Rectal smooth muscle tissue (tissue), 1 donor: ENCODE results near the gene CEP131.
A peak's percentile ranks its signal among the peaks of the same experiment; 100 is the strongest.

ENCODE experiments used
- H3K27ac ChIP-seq: one replicate; pipeline ENCODE4 v1.7.0; 2013; ENCODE audit warnings: low read depth, low read length, inconsistent platforms
- H3K27me3 ChIP-seq: one replicate; pipeline ENCODE4 v1.7.0; 2013; ENCODE audit warnings: low read length; ENCODE audit not compliant: control insufficient read depth, insufficient read depth
- H3K36me3 ChIP-seq: one replicate; pipeline ENCODE4 v1.7.0; 2013; ENCODE audit warnings: low read length; ENCODE audit not compliant: control insufficient read depth, insufficient read depth
- H3K4me1 ChIP-seq: one replicate; pipeline ENCODE4 v1.7.0; 2013; ENCODE audit warnings: low read length; ENCODE audit not compliant: control insufficient read depth, insufficient read depth
- H3K4me3 ChIP-seq: one replicate; pipeline ENCODE4 v1.7.0; 2013; ENCODE audit warnings: low read length
- H3K9ac ChIP-seq: one replicate; pipeline ENCODE4 v1.7.0; 2013; ENCODE audit warnings: low read length

The CEP131 gene

DNA sequence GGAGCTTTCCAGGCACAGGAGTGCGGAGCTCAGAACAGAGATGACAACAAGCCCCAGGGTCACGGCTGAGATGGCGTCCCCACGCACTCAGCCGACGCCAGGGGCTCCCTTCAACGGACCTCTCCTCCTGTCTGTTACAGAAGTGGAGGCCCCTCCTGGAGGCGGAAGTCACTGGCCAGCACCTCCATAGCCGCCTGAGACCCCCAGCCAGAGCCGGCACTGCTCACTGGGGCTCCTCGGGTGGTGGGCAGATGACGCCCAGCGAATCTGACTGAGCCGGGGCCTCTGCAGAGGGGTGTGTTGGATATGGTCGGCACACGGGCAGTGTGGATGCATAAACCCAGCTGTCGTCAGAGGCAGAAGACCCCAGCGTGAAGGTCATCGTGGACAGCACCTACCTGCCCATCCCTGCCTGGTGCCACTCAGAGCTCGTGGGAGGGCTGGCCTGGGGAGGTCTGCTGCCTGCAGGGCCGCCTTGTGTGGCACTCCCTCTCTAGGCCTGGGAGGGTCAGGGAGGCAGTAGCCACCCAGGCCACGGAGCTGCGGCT, 36.4 kb upstream of the CEP131 start:
- peaks cover 19% of the 10 kb centered on the region for H3K36me3 ChIP-seq
- H3K4me1 ChIP-seq: no peaks in the 10 kb centered on the region
- no peaks in the 10 kb centered on the region for H3K27me3 ChIP-seq
- no peak overlapping the region for H3K9ac ChIP-seq
- no peak overlapping the region for H3K4me3 ChIP-seq
- no peak overlapping the region for H3K27ac ChIP-seq

DNA sequence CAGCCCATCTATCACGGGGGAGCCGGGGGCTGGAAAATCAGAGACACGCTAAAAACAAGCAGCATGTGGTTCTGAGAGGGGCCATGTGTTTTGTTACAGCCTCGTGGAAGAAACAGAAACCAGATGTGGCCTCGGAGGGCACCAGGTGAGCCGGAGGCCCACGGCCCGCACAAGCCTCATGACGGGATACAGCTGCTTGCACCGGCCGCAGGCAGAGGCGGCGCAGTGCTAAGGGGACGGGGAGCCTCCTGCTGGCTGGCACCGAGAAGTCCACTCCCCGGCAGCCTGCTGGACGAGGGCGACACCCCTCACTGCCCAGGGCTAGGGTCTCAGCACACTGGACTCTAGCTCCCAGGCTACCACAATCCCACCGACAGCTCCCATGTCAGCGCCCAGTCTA, 35.5 kb upstream of the CEP131 start:
- Histone ChIP-seq H3K36me3 (peaks cover 18% of the 10 kb centered on the region), H3K27ac (no peak overlapping the region), H3K4me3 (no peak overlapping the region), H3K4me1 (no peaks in the 10 kb centered on the region), H3K9ac (no peak overlapping the region), H3K27me3 (no peaks in the 10 kb centered on the region)

DNA sequence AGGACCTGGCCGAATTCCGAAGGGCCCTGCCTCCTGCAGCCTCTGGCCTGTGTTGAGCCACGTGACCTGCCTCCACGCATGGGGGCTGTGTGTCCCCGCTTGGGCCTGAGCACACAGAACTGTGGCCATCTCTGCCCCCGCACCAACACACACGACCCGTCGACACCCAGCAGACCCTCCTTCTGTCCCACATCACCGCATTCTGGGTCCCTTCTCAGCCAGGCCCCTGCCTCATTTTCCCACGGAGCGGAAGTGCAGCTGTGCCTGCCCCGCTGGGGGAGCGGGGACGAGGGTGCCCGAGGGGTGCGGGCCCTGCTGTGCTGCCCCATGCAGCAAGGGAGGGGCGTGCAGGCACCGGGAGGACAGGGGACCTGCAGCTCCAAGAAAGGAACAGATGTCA, 34.8 kb upstream of the CEP131 start:
- peaks cover 13% of the 10 kb centered on the region for H3K36me3 ChIP-seq

DNA sequence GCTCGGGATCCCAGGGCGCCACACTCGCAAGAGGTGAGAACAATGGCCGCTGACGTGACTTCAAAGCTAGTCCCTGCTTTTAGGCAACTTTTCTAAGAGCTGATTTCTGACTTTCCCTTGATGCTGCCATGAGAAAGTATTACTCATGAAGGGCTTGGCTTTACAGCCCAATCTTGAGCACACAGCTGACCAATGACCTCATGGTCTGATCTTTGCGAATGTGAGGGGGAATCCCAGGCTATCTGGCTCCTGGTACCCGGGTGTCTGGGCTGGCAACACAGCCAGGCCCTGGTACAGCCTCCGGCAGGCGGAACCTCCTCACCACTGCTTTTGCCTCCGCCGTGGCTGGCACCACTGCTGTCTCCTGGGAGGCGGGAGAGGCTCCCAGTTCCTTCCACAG, 33.9 kb upstream of the CEP131 start:
- no peak overlapping the region for H3K4me3 ChIP-seq
- H3K4me1 ChIP-seq: no peaks in the 10 kb centered on the region
- no peak overlapping the region for H3K9ac ChIP-seq
- no peaks in the 10 kb centered on the region for H3K27me3 ChIP-seq
- H3K36me3 ChIP-seq: peaks cover 9% of the 10 kb centered on the region
- no peak overlapping the region for H3K27ac ChIP-seq

More for the DNA sequence above, 34.8 kb upstream of the CEP131 start:
- H3K27ac ChIP-seq: no peak overlapping the region
- no peak overlapping the region for H3K4me3 ChIP-seq
- no peaks in the 10 kb centered on the region for H3K4me1 ChIP-seq
- H3K27me3 ChIP-seq: no peaks in the 10 kb centered on the region
- no peak overlapping the region for H3K9ac ChIP-seq

DNA sequence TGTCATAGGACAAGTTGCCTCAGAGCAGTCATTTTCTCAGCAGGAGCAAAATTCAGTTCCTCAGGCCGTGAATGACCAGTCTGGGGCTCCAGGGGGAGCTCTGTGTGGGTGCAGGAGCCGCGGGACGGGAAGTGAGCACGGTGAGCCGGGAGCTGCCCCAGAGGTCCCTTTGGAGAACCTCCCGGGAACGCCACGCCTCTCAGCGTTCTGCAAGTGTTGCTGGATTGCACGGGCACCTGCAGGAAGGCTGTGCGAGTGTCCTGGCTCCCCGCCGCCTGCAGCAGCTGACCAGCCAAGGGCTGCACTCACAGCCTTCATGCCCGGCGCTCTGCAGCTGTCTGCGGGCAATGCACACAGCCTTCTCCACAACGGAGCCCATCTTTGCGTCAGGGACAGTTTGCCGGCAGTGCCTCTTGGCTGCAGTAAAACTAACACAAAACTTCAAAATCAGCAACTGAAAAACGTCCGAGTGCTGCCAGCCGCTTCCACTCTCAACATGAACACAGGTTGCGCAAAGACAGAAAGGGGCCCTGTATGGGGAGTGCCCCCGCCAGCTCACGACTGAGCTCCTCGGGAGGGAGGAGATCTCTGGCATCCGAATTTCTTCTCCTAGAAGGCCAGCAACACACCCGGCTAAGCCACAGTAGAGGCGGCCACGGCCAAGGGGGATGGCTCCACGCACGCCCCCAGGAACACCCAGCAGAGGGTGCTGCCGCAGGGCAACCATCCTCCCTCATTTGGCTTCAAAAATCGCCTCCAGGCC, 32.4 kb upstream of the CEP131 start:
- H3K4me1 ChIP-seq: no peaks in the 10 kb centered on the region
- H3K27ac ChIP-seq: no peak overlapping the region
- no peak overlapping the region for H3K9ac ChIP-seq
- H3K4me3 ChIP-seq: peak overlapping the region; percentile 22
- no peaks in the 10 kb centered on the region for H3K27me3 ChIP-seq
- H3K36me3 ChIP-seq: peaks cover 4% of the 10 kb centered on the region

DNA sequence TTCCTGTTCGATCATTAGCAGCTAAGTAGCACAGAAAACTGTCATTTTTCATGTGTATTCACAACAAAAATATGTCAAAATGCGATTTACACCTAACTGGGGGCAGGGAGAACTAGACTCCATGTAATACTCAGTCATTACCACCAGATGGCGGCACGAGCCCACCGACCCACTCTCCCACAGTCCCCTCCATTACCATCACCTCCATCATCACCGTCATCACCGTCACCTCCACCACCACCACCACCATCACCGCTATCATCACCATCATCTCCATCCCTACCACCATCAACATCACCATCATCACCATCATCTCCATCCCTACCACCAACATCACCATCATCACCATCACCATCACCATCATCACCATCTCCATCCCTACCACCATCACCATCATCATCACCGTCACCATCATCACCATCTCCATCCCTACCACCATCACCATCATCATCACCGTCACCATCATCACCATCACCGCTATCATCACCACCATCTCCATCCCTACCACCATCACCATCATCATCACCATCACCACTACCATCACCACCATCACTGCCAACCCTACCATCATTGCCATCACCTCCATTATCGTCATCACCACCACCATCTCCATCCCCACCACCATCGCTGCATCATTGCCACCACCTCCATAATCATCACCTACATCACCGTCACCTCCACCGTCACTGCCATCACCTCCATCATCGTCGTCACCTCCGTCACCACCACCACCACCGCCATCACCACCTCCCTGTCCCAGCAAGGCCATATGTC, 30.8 kb upstream of the CEP131 start:
- peaks cover 6% of the 10 kb centered on the region for H3K36me3 ChIP-seq
- no peak overlapping the region for H3K4me3 ChIP-seq
- H3K9ac ChIP-seq: no peak overlapping the region
- H3K27me3 ChIP-seq: no peaks in the 10 kb centered on the region
- no peaks in the 10 kb centered on the region for H3K4me1 ChIP-seq
- no peak overlapping the region for H3K27ac ChIP-seq

DNA sequence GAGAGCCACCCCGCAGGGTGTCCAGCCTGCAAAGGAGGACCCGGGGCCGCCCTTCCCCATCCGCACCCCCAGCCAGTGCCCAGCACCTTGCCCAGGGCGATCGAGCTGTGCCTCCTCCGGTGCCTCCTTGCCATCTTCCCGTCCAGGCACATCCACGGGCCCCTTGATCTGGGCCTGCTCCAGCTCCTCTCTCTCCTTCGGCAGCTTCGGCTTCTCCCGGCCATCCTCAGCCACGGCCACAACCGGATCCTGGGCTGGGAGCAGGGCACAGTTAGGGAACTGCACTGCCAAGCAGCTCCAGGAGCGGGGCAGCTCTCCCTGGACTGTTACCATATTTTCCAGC, 30.2 kb upstream of the CEP131 start:
- H3K9ac ChIP-seq: no peak overlapping the region
- no peak overlapping the region for H3K27ac ChIP-seq
- H3K27me3 ChIP-seq: no peaks in the 10 kb centered on the region
- peaks cover 6% of the 10 kb centered on the region for H3K36me3 ChIP-seq
- H3K4me1 ChIP-seq: no peaks in the 10 kb centered on the region
- H3K4me3 ChIP-seq: no peak overlapping the region

DNA sequence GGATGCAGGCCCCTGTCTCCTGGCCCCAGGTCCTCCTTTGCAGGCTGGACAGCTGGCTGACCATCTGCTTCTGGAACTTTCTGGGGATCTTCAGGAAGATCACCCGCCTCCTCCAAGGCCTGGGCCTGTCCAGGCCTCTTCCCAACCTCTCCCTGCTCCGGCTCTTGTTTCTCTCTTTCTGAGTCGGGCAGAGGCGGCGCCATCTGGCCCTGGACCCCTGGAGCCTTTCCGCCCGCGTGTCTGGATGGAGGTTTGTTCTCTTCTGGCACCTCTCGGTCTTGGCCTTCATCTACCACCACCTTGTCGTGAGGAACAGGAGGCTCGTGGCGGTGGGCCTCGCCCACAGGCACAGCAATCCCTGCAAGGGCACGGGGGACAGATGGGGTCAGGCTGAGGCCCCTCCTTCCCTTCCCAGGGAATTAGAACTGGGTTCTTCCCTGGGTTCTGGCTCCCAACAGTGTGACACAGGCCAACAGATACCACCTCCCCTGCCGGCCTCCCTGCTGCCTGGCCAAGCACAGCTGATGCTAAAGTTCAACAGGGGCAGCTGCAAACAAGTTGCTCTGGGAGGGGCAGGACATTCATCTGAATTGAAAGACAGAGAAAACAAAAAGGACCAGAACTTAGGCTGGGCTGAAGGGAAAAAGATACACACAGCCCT, 29.7 kb upstream of the CEP131 start:
- H3K9ac ChIP-seq: no peak overlapping the region
- H3K4me1 ChIP-seq: no peaks in the 10 kb centered on the region

DNA sequence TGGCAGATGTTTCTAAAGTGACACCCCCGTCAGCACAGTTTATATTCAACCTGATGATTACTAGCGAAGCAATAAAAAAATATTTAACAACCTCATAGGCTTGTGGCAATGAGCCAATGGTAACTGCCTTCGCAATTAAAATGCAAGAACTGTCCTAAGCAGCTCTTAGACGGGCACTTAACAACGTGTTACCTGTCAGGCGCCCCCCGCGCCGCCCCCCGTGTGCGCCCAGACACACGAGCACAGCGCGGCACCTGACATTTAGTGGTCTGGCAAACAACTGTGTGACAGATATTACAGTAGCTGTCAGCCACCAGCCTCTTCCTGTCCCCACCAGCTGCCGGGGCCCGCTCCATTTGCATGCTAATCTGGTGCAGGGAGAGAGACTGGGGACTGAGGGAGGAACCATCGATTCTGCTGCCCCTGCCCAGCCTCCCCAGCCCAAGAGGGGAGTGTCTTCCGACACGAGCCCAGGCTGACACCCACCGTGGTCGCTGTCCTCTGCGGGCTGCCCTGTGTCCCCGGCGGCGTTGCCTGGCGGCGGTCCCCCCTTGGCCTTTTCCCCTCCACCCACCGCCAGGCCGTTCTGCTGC, 29.0 kb upstream of the CEP131 start:
- Histone ChIP-seq H3K9ac (no peak overlapping the region), H3K36me3 (peaks cover 6% of the 10 kb centered on the region), H3K4me3 (no peak overlapping the region), H3K27ac (no peak overlapping the region), H3K4me1 (no peaks in the 10 kb centered on the region), H3K27me3 (no peaks in the 10 kb centered on the region)

More for the DNA sequence above, 29.7 kb upstream of the CEP131 start:
- no peak overlapping the region for H3K4me3 ChIP-seq
- H3K36me3 ChIP-seq: peaks cover 6% of the 10 kb centered on the region
- H3K27ac ChIP-seq: no peak overlapping the region
- no peaks in the 10 kb centered on the region for H3K27me3 ChIP-seq

DNA sequence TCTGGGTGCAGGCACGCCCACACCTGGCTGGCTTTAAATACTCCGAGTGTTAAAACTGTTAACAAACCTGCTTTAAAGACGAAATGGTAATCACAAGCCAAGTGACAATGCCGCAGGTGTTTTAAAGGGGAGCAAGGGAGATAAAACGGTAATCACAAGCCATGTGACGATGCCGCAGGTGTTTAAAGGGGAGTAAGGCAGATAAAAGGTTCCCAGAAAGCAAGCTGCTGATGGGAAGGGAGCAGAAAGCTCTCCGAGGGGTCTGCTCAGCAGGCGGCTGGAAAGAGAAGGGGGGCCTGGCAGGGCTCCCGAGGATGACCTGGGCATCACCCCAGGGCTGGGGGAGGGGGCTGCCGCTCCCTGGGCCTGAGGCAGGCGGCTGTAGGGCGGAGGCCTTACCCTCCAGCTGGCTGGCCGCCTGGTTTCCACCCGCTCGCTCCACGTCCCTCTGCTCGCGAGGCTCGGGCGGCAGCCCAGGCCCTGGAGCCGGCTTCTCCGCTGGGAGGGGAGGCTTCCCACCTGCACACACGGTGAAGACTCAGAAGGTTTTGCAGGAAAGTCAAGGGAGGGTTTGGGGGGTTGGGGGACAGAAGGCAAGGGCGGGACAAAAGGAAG, 28.4 kb upstream of the CEP131 start:
- Histone ChIP-seq H3K9ac (no peak overlapping the region), H3K27me3 (no peaks in the 10 kb centered on the region), H3K4me1 (no peaks in the 10 kb centered on the region), H3K4me3 (no peak overlapping the region), H3K27ac (no peak overlapping the region), H3K36me3 (peaks cover 6% of the 10 kb centered on the region)

DNA sequence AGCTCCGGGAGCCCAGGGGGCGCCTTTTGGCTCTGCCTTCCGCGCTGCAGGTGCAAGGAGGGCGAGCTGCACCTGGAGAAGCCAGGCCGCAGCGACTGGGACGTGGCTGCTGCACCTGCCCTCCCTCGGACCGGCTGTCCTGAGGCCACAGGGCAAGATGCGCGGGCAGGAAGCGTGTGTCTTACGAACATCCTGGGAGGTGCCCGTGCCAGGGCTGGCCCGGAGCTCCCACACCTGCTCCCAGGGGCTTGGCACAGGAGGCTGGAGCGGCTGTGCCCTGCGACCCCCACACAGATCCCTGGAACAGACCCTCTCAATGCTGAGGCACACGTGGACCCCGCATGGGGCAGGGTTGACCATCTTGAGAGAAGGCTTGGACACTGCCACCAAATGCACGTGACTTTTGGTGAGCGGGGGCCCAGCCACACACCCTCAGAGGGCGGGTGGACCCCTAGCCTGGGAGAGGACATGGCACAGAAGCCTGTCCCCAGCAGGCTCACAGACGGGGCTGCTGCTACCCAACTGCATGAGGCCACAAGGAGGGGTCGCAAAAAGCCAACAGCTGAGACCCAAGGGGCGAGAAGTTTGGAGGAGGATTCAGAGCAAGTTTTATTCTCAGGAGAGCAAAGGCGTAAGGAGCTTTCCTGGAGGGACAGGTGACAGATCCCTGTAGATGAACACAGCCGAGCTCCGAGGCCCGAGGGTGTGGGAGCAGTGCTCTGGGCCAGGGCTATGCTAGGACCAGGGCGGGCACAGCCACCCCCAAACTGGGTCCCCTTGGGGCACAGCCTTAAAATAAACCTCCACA, 27.7 kb upstream of the CEP131 start:
- H3K27me3 ChIP-seq: no peaks in the 10 kb centered on the region
- H3K4me1 ChIP-seq: no peaks in the 10 kb centered on the region
- H3K9ac ChIP-seq: no peak overlapping the region
- H3K4me3 ChIP-seq: no peak overlapping the region
- H3K36me3 ChIP-seq: peaks cover 6% of the 10 kb centered on the region
- H3K27ac ChIP-seq: no peak overlapping the region
